CD14-positive monocyte (primary cell): ENCODE results near the gene BCKDHB. TPM values are rescaled to one million over a fixed set of nuclear protein-coding genes. Genes with fewer than 3 reads are reported as not detected.

Experiments
- DNase-seq, 3 donors: peaks; one replicate each; pipeline ENCODE4 v3.0.0-alpha.2; 2011 to 2022
- H2AFZ ChIP-seq: 2 replicates; pipeline ENCODE4 v1.6.0; 2012; ENCODE audit warnings: mild to moderate bottlenecking, low read depth, low read length, inconsistent platforms; ENCODE audit not compliant: insufficient read depth, poor library complexity, severe bottlenecking
- H3K27ac ChIP-seq, 2 donors: 1 replicate in 1 of 2; 2 replicates in 1 of 2; pipeline ENCODE4 v1.5.1; 2012 to 2013; ENCODE audit warnings: low read length in 2 of 2, control low read depth in 1 of 2, inconsistent platforms in 1 of 2, low read depth in 1 of 2, mild to moderate bottlenecking in 1 of 2
- H3K27me3 ChIP-seq, 2 donors: one replicate each; pipeline versions ENCODE4 v1.6.0 to v1.6.1; 2011 to 2013; ENCODE audit warnings: low read length in 2 of 2; ENCODE audit not compliant: control insufficient read depth in 2 of 2, insufficient read depth in 2 of 2
- H3K36me3 ChIP-seq, 2 donors: replicated peaks in 1 of 2; 1 replicate in 1 of 2; 2 replicates in 1 of 2; pipeline versions ENCODE4 v1.5.1 to v1.6.1; 2012 to 2013; ENCODE audit warnings: low read length in 2 of 2, control low read depth in 1 of 2, inconsistent platforms in 1 of 2, mild to moderate bottlenecking in 1 of 2; ENCODE audit not compliant: insufficient read depth in 2 of 2, control insufficient read depth in 1 of 2
- H3K4me1 ChIP-seq, 2 donors: 1 replicate in 1 of 2; 2 replicates in 1 of 2; pipeline versions ENCODE4 v1.5.1 to v1.6.1; 2012 to 2013; ENCODE audit warnings: low read length in 2 of 2, control low read depth in 1 of 2, inconsistent platforms in 1 of 2, mild to moderate bottlenecking in 1 of 2, moderate library complexity in 1 of 2; ENCODE audit not compliant: insufficient read depth in 2 of 2, control insufficient read depth in 1 of 2
- H3K4me2 ChIP-seq: replicated peaks from 2 replicates; pipeline ENCODE3; 2012; ENCODE audit warnings: low read length, moderate library complexity, mild to moderate bottlenecking; ENCODE audit not compliant: poor library complexity, severe bottlenecking; ENCODE audit errors: extremely low read depth
- H3K4me3 ChIP-seq, 3 experiments: fragments of 200-600 bp in 1 of 3; sonication (generic) in 1 of 3; replicated peaks in 1 of 3; 1 replicate in 2 of 3; 2 replicates in 1 of 3; pipeline ENCODE4 v1.5.1; 2011 to 2013; ENCODE audit warnings: low read length in 3 of 3, mild to moderate bottlenecking in 3 of 3, control low read depth in 2 of 3, low read depth in 2 of 3, inconsistent platforms in 1 of 3, moderate library complexity in 1 of 3
- H3K79me2 ChIP-seq: 2 replicates; pipeline ENCODE4 v1.6.0; 2012; ENCODE audit warnings: mild to moderate bottlenecking, control low read depth, inconsistent platforms, low read length, moderate library complexity; ENCODE audit not compliant: insufficient read depth
- H3K9ac ChIP-seq: 2 replicates; pipeline ENCODE4 v1.6.0; 2017; ENCODE audit warnings: low read length, mild to moderate bottlenecking; ENCODE audit not compliant: insufficient read depth, poor library complexity, severe bottlenecking
- H3K9me3 ChIP-seq, 2 donors: replicated peaks in 1 of 2; 1 replicate in 1 of 2; 2 replicates in 1 of 2; pipeline versions ENCODE4 v1.5.1 to v1.6.1; 2012 to 2013; ENCODE audit warnings: low read length in 2 of 2, control low read depth in 1 of 2; ENCODE audit not compliant: control insufficient read depth in 1 of 2, insufficient read depth in 1 of 2
- H4K20me1 ChIP-seq: 2 replicates; pipeline ENCODE4 v1.6.0; 2012; ENCODE audit warnings: mild to moderate bottlenecking, low read length, control low read depth, moderate library complexity; ENCODE audit not compliant: insufficient read depth
- H3K27ac Mint-ChIP-seq, 7 donors: one replicate each; pipeline ENCODE4 v1.8.0; 2020; ENCODE audit warnings: mild to moderate bottlenecking in 7 of 7, mixed read lengths in 7 of 7, moderate library complexity in 6 of 7, inconsistent platforms in 2 of 7
- H3K27me3 Mint-ChIP-seq, 3 donors: one replicate each; pipeline ENCODE4 v1.8.0; 2021 to 2022; ENCODE audit warnings: low read depth in 3 of 3, mild to moderate bottlenecking in 3 of 3, mixed read lengths in 3 of 3, moderate library complexity in 3 of 3, inconsistent platforms in 1 of 3
- H3K36me3 Mint-ChIP-seq, 2 donors: one replicate each; pipeline ENCODE4 v1.8.0; 2020; ENCODE audit warnings: mixed read lengths in 2 of 2, inconsistent platforms in 1 of 2, mild to moderate bottlenecking in 1 of 2
- H3K4me1 Mint-ChIP-seq: one replicate; pipeline ENCODE4 v1.8.0; 2020; ENCODE audit warnings: mild to moderate bottlenecking, mixed read lengths
- H3K4me3 Mint-ChIP-seq, 2 donors: one replicate each; pipeline ENCODE4 v1.8.0; 2020; ENCODE audit warnings: mild to moderate bottlenecking in 2 of 2, mixed read lengths in 2 of 2, moderate library complexity in 1 of 2
- H3K9me3 Mint-ChIP-seq, 7 donors: one replicate each; pipeline ENCODE4 v1.8.0; 2020 to 2022; ENCODE audit warnings: mixed read lengths in 7 of 7, mild to moderate bottlenecking in 6 of 7, moderate library complexity in 6 of 7, inconsistent platforms in 2 of 7
- CTCF ChIP-seq: fragments of 200-600 bp; IDR thresholded peaks from one replicate; pipeline ENCODE4 v1.8.0; 2022; ENCODE audit warnings: antibody characterized with exemption, mild to moderate bottlenecking
- WGBS: methylation state at CpG from one replicate; pipeline ENCODE4 v1.1.5; 2013; ENCODE audit warnings: missing lambda C conversion rate; ENCODE audit not compliant: insufficient coverage; 5-methylcytosine and 5-hydroxymethylcytosine counted together
- intact Hi-C, 2 donors: fragments of 100-400 bp; cut with micrococcal nuclease; formaldehyde crosslinking; loops; one replicate each; pipeline versions ENCODE4 v1.15.0 to v1.15.1; 2023
- polyA plus RNA-seq, 3 donors: library from polyadenylated mRNA; depleted of rRNA in 1 of 3; unstranded in 2 of 3; stranded (reverse) in 1 of 3; fragments of 300-500 nt in 2 of 3; fragments of >200 nt in 1 of 3; fragmentation: Illumina TruSeq in 2 of 3; gene quantifications; 1 replicate in 2 of 3; 2 replicates in 1 of 3; pipeline ENCODE4 v1.2.3, GENCODE V29; 2012 to 2021

BCKDHB gene
- polyA plus RNA-seq, 3 donors, result 1.8 to 4.6 (median 4.0) TPM

GRCh38 chr6:80214436-80215022 is 108.1 kb downstream of the BCKDHB start:
- Histone ChIP-seq H3K36me3 (no peaks in the 10 kb centered on the region), H3K9me3 (no peaks in the 10 kb centered on the region), H3K9ac (no peak overlapping the region), H3K4me1 (peaks cover 0 to 2% of the 10 kb centered on the region in 2 donors), H3K27ac (no peak overlapping the region), H3K27me3 (no peaks in the 10 kb centered on the region), H3K4me2 (no peak overlapping the region), H4K20me1 (no peaks in the 10 kb centered on the region), H3K4me3 (no peak overlapping the region), H2AFZ (no peak overlapping the region), H3K79me2 (no peaks in the 10 kb centered on the region)
- WGBS, result no CpG with 5 or more reads among the region's 4 CpGs
- no peaks in the 10 kb centered on the region for H3K27me3 Mint-ChIP-seq
- peaks cover 0 to 10% (median 6%) of the 10 kb centered on the region in 7 donors for H3K9me3 Mint-ChIP-seq
- no peak overlapping the region for H3K27ac Mint-ChIP-seq
- intact Hi-C loops, result no loop called here
- H3K4me3 Mint-ChIP-seq, result no peak overlapping the region
- peaks cover 7 to 8% of the 10 kb centered on the region in 2 donors for H3K36me3 Mint-ChIP-seq
- H3K4me1 Mint-ChIP-seq, result peaks cover 7% of the 10 kb centered on the region
- TF ChIP-seq CTCF, result peak; percentile 66
- peak in 1 of 3 donors; percentile 1 for DNase-seq

GRCh38 chr6:80215063-80215462 is 108.6 kb downstream of the BCKDHB start:
- DNase-seq, result no peak
- Mint-ChIP-seq H3K9me3 (peaks cover 0 to 11% (median 8%) of the 10 kb centered on the region in 7 donors), H3K27me3 (no peaks in the 10 kb centered on the region), H3K4me3 (no peak overlapping the region), H3K4me1 (peaks cover 4% of the 10 kb centered on the region), H3K36me3 (peaks cover 8 to 10% of the 10 kb centered on the region in 2 donors), H3K27ac (no peak overlapping the region)
- Histone ChIP-seq H3K36me3 (no peaks in the 10 kb centered on the region), H3K4me3 (no peak overlapping the region), H3K27ac (no peak overlapping the region), H3K9ac (no peak overlapping the region), H3K27me3 (no peaks in the 10 kb centered on the region), H4K20me1 (no peaks in the 10 kb centered on the region), H3K4me1 (no peaks in the 10 kb centered on the region), H3K4me2 (no peak overlapping the region), H3K9me3 (no peaks in the 10 kb centered on the region), H2AFZ (no peak overlapping the region), H3K79me2 (no peaks in the 10 kb centered on the region)
- intact Hi-C loops, result no loop called here
- TF ChIP-seq CTCF, result no peak
- 100% methylated on average over 1 of the region's 1 CpG for WGBS
